Measurements from ENCODE around the gene MYT1. TPM values are rescaled to one million over a fixed set of nuclear protein-coding genes. Genes with fewer than 3 reads are reported as not detected.

MYT1 gene
- total RNA-seq, 1 donor from 2014 or later, result 0.74 TPM

DNA sequence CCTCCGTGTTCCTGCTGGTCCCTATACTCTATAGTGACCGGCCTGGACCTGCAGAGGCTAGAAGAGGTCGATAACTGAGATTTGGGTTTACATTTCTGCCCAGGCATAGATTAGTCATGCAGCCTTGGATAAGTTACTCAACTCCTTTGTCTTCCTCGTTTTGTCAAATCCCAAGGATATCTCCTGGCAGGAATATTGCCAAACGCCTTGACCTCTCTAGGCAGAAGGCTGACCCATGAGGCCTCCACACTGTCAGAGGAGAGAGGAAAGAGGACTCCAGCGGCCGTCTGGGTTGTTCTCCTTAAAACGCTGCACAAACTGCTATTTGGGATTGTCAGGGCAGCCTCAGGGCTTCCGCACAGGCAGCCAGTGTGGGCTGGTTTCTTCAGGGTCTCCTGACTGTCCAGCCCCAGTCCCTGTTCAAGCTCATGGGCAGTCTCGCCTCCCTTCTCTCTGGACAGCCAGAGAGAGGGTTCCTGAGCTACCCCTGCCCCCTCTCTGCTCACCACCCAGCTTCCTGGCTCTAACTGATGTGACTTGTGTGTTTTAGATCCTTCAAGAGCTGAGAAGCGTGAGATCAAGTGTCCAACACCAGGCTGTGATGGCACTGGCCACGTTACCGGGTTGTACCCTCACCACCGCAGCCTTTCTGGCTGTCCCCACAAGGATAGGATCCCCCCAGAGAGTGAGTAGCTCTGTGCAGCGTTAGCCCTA is 46.6 kb downstream of the MYT1 start:
- Mint-ChIP-seq H3K9me3 (ENCODE audit: unreplicated experiment) (no peaks in the 10 kb centered on the region), H3K36me3 (ENCODE audit: low read depth, unreplicated experiment) (no peaks in the 10 kb centered on the region), H3K27me3 (ENCODE audit: unreplicated experiment) (peaks cover 15% of the 10 kb centered on the region), H3K4me1 (ENCODE audit: unreplicated experiment) (peaks cover 8% of the 10 kb centered on the region), H3K4me3 (ENCODE audit: unreplicated experiment) (no peak overlapping the region), H3K27ac (ENCODE audit: unreplicated experiment) (no peak overlapping the region)
- no peak for DNase-seq (ENCODE audit: low spot score)
- TF ChIP-seq, protein P1, sequence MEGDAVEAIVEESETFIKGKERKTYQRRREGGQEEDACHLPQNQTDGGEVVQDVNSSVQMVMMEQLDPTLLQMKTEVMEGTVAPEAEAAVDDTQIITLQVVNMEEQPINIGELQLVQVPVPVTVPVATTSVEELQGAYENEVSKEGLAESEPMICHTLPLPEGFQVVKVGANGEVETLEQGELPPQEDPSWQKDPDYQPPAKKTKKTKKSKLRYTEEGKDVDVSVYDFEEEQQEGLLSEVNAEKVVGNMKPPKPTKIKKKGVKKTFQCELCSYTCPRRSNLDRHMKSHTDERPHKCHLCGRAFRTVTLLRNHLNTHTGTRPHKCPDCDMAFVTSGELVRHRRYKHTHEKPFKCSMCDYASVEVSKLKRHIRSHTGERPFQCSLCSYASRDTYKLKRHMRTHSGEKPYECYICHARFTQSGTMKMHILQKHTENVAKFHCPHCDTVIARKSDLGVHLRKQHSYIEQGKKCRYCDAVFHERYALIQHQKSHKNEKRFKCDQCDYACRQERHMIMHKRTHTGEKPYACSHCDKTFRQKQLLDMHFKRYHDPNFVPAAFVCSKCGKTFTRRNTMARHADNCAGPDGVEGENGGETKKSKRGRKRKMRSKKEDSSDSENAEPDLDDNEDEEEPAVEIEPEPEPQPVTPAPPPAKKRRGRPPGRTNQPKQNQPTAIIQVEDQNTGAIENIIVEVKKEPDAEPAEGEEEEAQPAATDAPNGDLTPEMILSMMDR (IDR thresholded peaks at IDR 0.05; ENCODE audit: unreplicated experiment), result no peak

GRCh38 chr20:64211874-64212658 is 47.8 kb downstream of the MYT1 start:
- no peaks in the 10 kb centered on the region for H3K9me3 Mint-ChIP-seq (ENCODE audit: unreplicated experiment)
- H3K36me3 Mint-ChIP-seq (ENCODE audit: low read depth, unreplicated experiment), result no peaks in the 10 kb centered on the region
- H3K4me1 Mint-ChIP-seq (ENCODE audit: unreplicated experiment), result peaks cover 8% of the 10 kb centered on the region
- DNase-seq (ENCODE audit: low spot score), result no peak
- TF ChIP-seq, protein P1 (IDR thresholded peaks at IDR 0.05; ENCODE audit: unreplicated experiment), result no peak
- no peak overlapping the region for H3K27ac Mint-ChIP-seq (ENCODE audit: unreplicated experiment)
- peaks cover 17% of the 10 kb centered on the region for H3K27me3 Mint-ChIP-seq (ENCODE audit: unreplicated experiment)
- H3K4me3 Mint-ChIP-seq (ENCODE audit: unreplicated experiment), result no peak overlapping the region

DNA sequence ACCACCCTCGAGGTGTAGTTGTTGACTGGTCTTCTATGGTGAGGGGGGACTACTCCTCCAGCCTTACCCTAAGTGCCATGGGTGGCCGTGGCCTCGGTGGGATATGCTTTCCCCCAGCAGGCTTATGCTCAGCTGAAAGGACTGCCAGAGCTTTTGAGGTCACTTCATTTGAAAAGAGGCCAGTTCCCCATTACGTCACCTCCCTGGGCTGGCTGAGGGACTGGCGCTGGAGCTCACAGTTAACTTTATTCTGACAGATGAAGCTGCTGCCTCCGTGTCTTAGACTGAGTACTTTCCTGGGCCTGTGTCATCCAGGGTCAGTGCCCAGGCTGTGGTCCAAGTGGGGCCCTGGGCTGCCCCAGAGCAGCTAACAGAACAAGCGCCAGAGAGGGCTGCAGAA is 48.5 kb downstream of the MYT1 start:
- DNase-seq (ENCODE audit: low spot score), result no peak
- no peak overlapping the region for H3K4me3 Mint-ChIP-seq (ENCODE audit: unreplicated experiment)
- H3K4me1 Mint-ChIP-seq (ENCODE audit: unreplicated experiment), result peaks cover 8% of the 10 kb centered on the region
- TF ChIP-seq, protein P1 (IDR thresholded peaks at IDR 0.05; ENCODE audit: unreplicated experiment), result no peak
- H3K36me3 Mint-ChIP-seq (ENCODE audit: low read depth, unreplicated experiment), result no peaks in the 10 kb centered on the region
- H3K27me3 Mint-ChIP-seq (ENCODE audit: unreplicated experiment), result peaks cover 19% of the 10 kb centered on the region
- no peak overlapping the region for H3K27ac Mint-ChIP-seq (ENCODE audit: unreplicated experiment)
- H3K9me3 Mint-ChIP-seq (ENCODE audit: unreplicated experiment), result no peaks in the 10 kb centered on the region

- H3K4me3 Mint-ChIP-seq (ENCODE audit: unreplicated experiment), result no peak overlapping the region
- no peak overlapping the region for H3K27ac Mint-ChIP-seq (ENCODE audit: unreplicated experiment)
- no peaks in the 10 kb centered on the region for H3K36me3 Mint-ChIP-seq (ENCODE audit: low read depth, unreplicated experiment)
- no peak for DNase-seq (ENCODE audit: low spot score)
- H3K9me3 Mint-ChIP-seq (ENCODE audit: unreplicated experiment), result no peaks in the 10 kb centered on the region
- peaks cover 8% of the 10 kb centered on the region for H3K4me1 Mint-ChIP-seq (ENCODE audit: unreplicated experiment)
- peaks cover 20% of the 10 kb centered on the region for H3K27me3 Mint-ChIP-seq (ENCODE audit: unreplicated experiment)
- TF ChIP-seq, protein P1 (IDR thresholded peaks at IDR 0.05; ENCODE audit: unreplicated experiment), result no peak
Measured at GRCh38 chr20:64214113-64214512, 49.9 kb downstream of the MYT1 start.

GRCh38 chr20:64214952-64215351 is 50.7 kb downstream of the MYT1 start:
- Mint-ChIP-seq H3K27me3 (ENCODE audit: unreplicated experiment) (peaks cover 20% of the 10 kb centered on the region), H3K27ac (ENCODE audit: unreplicated experiment) (peak overlapping the region; percentile 3), H3K9me3 (ENCODE audit: unreplicated experiment) (no peaks in the 10 kb centered on the region), H3K4me3 (ENCODE audit: unreplicated experiment) (no peak overlapping the region), H3K36me3 (ENCODE audit: low read depth, unreplicated experiment) (no peaks in the 10 kb centered on the region), H3K4me1 (ENCODE audit: unreplicated experiment) (peaks cover 13% of the 10 kb centered on the region)
- TF ChIP-seq, protein P1 (IDR thresholded peaks at IDR 0.05; ENCODE audit: unreplicated experiment), result no peak
- DNase-seq (ENCODE audit: low spot score), result no peak

Measured in endothelial cell (in vitro differentiated cells).